ENCODE data around the gene DHDH. TPM values are rescaled to one million over a fixed set of nuclear protein-coding genes. Genes with fewer than 3 reads are reported as not detected.

Gene DHDH
- total and polyA plus RNA-seq, 2 of the 13 experiments (the other 11 are each of a cell fraction or from before 2014, with no cell fraction given): 0.13 to 0.91 TPM

DNA sequence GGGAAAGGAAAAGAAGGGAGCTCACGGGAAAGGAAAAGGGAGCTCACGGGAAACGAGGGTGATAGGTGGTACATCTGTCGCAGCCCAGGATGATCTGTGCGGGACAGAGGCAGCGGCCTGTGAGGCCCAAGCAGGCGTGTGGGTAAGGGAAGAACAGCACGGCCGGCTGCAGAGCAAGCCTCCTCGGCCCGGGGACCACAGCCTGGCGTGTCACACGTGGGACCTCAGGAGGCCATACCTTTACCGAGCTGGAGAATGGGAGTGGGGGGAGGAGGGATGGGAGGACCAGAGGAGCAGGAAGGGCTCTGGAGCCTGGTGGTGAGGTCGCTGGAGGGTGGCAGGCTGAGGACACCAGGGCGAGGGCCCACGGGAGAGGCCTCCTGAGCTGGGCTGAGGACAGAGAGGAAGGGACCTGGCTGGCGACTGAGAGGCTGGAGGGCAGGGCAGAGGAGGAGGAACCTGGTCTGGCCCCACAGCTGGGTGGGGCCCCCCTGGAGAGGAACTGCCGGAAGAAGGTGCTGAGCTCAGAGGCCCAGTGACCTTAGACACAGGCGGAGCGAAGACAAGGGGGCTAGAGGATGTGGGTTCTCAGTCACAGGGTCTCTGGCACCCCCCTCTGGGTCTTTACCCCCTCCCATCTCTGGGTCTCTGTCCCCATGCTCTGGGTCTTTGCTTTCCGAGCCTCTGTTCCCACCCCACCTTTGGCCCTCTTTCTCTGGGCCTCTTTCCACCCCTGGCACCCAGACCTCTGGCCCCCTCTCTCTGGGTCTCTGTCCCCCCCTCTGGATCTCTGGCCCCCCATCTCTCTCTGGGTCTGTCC, 28.7 kb downstream of the DHDH start (continued):
- TF ChIP-seq KDM2A (CRISPR knock-in tag; IDR thresholded peaks at IDR 0.05; ENCODE audit: borderline replicate concordance, low read depth) (peak; percentile 96), ZNF235 (CRISPR knock-in tag; IDR thresholded peaks at IDR 0.05; ENCODE audit: borderline replicate concordance) (no peak), ZNF644 (CRISPR knock-in tag; IDR thresholded peaks at IDR 0.05; ENCODE audit: low read depth) (no peak), ZNF557 (CRISPR knock-in tag; IDR thresholded peaks at IDR 0.05) (peak; percentile 88), ZNF432 (CRISPR knock-in tag; IDR thresholded peaks at IDR 0.05; ENCODE audit: borderline replicate concordance) (no peak), ZNF253 (CRISPR knock-in tag; IDR thresholded peaks at IDR 0.05; ENCODE audit: borderline replicate concordance) (no peak), TAF15 (IDR thresholded peaks at IDR 0.05; ENCODE audit: low read depth, low read length, poor library complexity, severe bottlenecking) (peak; percentile 59), THYN1 (CRISPR knock-in tag; IDR thresholded peaks at IDR 0.05; ENCODE audit: borderline replicate concordance, low read depth) (0 out of 2 replicates have a peak, but pooled peaks have one; percentile 62), NAIF1 (CRISPR knock-in tag; IDR thresholded peaks at IDR 0.05; ENCODE audit: borderline replicate concordance) (peak; percentile 82), ZNF180 (CRISPR knock-in tag; IDR thresholded peaks at IDR 0.05; ENCODE audit: borderline replicate concordance, low read depth) (no peak), ZNF207 (IDR thresholded peaks at IDR 0.05; ENCODE audit: borderline replicate concordance) (no peak), ZNF761 (CRISPR knock-in tag; conservative IDR thresholded peaks at IDR 0.05) (0 out of 2 replicates have a peak, but pooled peaks have one; percentile 76), ZNF615 (CRISPR knock-in tag; IDR thresholded peaks at IDR 0.05; ENCODE audit: borderline replicate concordance) (no peak)
- TF ChIP-seq, protein P1, sequence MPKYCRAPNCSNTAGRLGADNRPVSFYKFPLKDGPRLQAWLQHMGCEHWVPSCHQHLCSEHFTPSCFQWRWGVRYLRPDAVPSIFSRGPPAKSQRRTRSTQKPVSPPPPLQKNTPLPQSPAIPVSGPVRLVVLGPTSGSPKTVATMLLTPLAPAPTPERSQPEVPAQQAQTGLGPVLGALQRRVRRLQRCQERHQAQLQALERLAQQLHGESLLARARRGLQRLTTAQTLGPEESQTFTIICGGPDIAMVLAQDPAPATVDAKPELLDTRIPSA (CRISPR knock-in tag; IDR thresholded peaks at IDR 0.05; ENCODE audit: borderline replicate concordance): peak; percentile 92; the same call in 1 of the 2 replicates
- TF ChIP-seq, protein P2, sequence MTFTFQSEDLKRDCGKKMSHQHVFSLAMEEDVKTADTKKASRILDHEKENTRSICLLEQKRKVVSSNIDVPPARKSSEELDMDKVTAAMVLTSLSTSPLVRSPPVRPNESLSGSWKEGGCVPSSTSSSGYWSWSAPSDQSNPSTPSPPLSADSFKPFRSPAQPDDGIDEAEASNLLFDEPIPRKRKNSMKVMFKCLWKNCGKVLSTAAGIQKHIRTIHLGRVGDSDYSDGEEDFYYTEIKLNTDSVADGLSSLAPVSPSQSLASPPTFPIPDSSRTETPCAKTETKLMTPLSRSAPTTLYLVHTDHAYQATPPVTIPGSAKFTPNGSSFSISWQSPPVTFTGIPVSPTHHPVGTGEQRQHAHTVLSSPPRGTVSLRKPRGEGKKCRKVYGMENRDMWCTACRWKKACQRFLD (CRISPR knock-in tag; IDR thresholded peaks at IDR 0.05; ENCODE audit: borderline replicate concordance): no peak
- TF ChIP-seq, protein P3, sequence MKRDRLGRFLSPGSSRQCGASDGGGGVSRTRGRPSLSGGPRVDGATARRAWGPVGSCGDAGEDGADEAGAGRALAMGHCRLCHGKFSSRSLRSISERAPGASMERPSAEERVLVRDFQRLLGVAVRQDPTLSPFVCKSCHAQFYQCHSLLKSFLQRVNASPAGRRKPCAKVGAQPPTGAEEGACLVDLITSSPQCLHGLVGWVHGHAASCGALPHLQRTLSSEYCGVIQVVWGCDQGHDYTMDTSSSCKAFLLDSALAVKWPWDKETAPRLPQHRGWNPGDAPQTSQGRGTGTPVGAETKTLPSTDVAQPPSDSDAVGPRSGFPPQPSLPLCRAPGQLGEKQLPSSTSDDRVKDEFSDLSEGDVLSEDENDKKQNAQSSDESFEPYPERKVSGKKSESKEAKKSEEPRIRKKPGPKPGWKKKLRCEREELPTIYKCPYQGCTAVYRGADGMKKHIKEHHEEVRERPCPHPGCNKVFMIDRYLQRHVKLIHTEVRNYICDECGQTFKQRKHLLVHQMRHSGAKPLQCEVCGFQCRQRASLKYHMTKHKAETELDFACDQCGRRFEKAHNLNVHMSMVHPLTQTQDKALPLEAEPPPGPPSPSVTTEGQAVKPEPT (CRISPR knock-in tag; IDR thresholded peaks at IDR 0.05; ENCODE audit: low read depth): peak; percentile 62; the same call in 1 of the 2 replicates
- TF ChIP-seq, protein P4, sequence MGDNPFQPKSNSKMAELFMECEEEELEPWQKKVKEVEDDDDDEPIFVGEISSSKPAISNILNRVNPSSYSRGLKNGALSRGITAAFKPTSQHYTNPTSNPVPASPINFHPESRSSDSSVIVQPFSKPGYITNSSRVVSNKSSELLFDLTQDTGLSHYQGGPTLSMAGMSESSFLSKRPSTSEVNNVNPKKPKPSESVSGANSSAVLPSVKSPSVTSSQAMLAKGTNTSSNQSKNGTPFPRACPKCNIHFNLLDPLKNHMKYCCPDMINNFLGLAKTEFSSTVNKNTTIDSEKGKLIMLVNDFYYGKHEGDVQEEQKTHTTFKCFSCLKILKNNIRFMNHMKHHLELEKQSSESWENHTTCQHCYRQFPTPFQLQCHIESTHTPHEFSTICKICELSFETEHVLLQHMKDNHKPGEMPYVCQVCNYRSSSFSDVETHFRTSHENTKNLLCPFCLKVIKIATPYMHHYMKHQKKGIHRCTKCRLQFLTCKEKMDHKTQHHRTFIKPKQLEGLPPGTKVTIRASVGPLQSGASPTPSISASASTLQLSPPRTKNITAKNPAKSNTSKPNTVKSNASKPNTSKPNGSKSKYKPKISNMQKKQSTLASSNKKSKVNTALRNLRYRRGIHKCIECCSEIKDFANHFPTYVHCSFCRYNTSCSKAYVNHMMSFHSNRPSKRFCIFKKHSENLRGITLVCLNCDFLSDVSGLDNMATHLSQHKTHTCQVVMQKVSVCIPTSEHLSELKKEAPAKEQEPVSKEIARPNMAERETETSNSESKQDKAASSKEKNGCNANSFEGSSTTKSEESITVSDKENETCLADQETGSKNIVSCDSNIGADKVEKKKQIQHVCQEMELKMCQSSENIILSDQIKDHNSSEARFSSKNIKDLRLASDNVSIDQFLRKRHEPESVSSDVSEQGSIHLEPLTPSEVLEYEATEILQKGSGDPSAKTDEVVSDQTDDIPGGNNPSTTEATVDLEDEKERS (CRISPR knock-in tag; IDR thresholded peaks at IDR 0.05): peak; percentile 93; the same call in 1 of the 2 replicates
- TF ChIP-seq, protein P5, sequence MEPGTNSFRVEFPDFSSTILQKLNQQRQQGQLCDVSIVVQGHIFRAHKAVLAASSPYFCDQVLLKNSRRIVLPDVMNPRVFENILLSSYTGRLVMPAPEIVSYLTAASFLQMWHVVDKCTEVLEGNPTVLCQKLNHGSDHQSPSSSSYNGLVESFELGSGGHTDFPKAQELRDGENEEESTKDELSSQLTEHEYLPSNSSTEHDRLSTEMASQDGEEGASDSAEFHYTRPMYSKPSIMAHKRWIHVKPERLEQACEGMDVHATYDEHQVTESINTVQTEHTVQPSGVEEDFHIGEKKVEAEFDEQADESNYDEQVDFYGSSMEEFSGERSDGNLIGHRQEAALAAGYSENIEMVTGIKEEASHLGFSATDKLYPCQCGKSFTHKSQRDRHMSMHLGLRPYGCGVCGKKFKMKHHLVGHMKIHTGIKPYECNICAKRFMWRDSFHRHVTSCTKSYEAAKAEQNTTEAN (CRISPR knock-in tag; conservative IDR thresholded peaks at IDR 0.05): peak; percentile 50
